HG03442 (cell line): ENCODE results near the gene TMEM92.
"Not testable (repeated sequence)": the region's sequence is repeated elsewhere in the genome, so short reads cannot be mapped to it uniquely, and the experiment has no call there.

Experiments
- ATAC-seq: cut with Tn5 transposase; IDR thresholded peaks from one replicate; pipeline ENCODE4 v1.9.1; 2021; ENCODE audit warnings: mild to moderate bottlenecking, moderate library complexity; ENCODE audit not compliant: unreplicated experiment

The TMEM92 gene

GRCh38 chr17:50261051-50261915 lies 13.0 kb upstream of the TMEM92 start:
- no peak for ATAC-seq

GRCh38 chr17:50262001-50262794 lies 12.1 kb upstream of the TMEM92 start:
- ATAC-seq = no peak

GRCh38 chr17:50263331-50264262 lies 10.7 kb upstream of the TMEM92 start:
- ATAC-seq = no peak

- ATAC-seq = no peak
Observed at GRCh38 chr17:50264263-50265113, 9.8 kb upstream of the TMEM92 start.

- ATAC-seq = no peak
Observed at GRCh38 chr17:50265212-50265611, 9.1 kb upstream of the TMEM92 start.

- ATAC-seq = no peak
Observed at GRCh38 chr17:50265690-50266315, 8.5 kb upstream of the TMEM92 start.

GRCh38 chr17:50266384-50267073 lies 7.7 kb upstream of the TMEM92 start:
- no peak for ATAC-seq

GRCh38 chr17:50267074-50267841 lies 7.0 kb upstream of the TMEM92 start:
- ATAC-seq = no peak

- ATAC-seq = no peak
Observed at GRCh38 chr17:50268026-50268425, 6.2 kb upstream of the TMEM92 start.

GRCh38 chr17:50268743-50269275 lies 5.5 kb upstream of the TMEM92 start:
- ATAC-seq = no peak

- no peak for ATAC-seq
Observed at GRCh38 chr17:50269477-50270434, 4.5 kb upstream of the TMEM92 start.

- ATAC-seq = no peak
Observed at GRCh38 chr17:50270435-50271362, 3.6 kb upstream of the TMEM92 start.

GRCh38 chr17:50271363-50271750 lies 2.9 kb upstream of the TMEM92 start:
- not testable (repeated sequence) for ATAC-seq

GRCh38 chr17:50272246-50272645 lies 2.0 kb upstream of the TMEM92 start:
- no peak for ATAC-seq

- no peak for ATAC-seq
Observed at GRCh38 chr17:50272711-50273653, 1.3 kb upstream of the TMEM92 start.
